ENCODE results near the gene ASB3.

The ASB3 gene

DNA sequence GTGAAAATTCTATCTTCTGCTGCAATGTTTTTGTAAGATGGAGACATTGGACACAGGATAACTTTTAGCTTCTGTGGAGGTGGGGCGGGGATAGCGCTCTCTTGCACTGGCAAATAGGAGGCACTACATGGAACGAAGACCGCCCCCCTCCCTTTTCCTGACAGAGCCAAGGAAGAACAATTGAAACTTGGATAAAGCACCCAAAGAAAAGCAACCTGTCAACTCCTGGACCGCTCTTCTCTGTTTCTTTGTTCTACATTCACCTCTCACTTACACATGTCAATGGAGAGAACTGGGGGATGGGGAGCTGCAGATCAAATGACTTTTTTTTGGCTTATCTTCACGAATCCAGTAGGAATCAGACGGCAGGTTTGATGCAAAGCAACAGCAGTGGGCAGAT is 145.5 kb downstream of the ASB3 start:
- no peak for DNase-seq

DNA sequence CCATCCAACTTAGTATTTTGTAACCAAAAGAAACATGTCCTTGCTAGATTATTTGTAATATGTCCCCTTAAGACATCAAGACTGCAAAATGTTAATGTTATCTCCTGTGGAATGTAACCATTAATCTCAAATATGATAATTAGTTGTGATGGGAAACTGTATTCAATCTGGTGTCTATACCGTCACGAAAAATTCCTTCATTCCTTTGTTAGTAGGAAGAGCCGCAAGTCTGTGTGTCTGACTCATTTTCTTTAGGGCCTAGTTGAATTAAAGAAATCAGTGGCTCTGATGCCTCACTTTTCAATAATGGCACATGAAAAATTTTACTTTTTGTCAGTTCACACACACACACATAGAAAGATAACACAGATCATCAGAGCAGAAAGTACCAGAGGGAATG is 146.3 kb downstream of the ASB3 start:
- DNase-seq, result no peak

DNA sequence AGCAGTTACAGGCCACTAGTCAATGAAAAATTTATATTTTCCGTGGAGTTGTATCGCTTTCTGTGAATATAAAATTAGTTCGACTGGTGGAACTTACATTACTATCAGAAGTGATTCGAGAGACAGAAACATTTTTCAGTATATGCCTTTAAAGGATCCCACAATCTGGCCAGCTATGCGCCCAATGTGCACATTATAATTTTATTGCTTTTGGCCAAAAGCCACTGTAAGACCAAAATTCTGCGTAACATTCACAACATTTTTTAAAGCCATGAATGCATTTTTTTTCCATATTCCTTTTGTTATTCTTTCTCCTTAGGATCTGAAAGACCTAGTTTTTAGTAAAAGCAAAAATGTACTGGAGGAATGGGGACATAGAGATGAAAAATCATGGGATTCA is 150.2 kb downstream of the ASB3 start:
- no peak for DNase-seq

DNA sequence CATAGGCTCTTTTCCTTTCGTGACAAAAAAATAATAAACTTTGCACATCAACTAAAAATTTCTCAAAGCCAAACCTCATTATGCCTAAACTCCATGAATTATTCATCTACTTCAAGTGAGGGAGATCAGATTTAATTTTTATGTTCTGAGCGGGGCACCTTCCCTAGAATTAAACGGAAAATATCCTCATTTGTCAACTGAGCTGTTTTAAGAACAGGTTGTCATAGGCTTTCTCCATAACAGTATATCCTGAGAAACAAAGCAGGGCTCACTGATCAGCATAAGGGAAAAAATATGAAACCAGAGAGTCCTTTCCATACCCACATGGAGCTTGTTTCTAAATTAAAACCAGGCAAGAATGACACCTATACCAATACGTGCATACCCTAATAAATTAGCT is 150.6 kb downstream of the ASB3 start:
- DNase-seq, result no peak

DNA sequence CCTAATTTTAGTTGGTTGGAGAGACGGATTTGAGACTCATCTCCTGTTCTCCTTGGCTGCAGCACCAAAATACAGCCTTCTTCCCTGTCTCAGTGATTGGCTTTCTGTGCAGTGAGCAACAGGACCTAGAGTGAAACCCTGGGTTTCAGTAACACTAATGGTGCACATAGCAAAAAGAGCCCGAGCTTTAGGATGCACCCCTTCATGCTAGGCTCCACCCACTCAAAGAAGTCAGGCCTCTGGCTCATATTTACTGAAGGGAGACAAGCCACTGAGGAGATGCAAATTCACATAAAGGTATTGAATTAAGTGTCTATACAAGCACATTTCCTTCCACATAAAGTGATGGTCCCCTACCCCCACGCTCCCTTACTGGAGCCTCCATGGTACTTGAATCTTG is 151.1 kb downstream of the ASB3 start:
- no peak for DNase-seq

DNA sequence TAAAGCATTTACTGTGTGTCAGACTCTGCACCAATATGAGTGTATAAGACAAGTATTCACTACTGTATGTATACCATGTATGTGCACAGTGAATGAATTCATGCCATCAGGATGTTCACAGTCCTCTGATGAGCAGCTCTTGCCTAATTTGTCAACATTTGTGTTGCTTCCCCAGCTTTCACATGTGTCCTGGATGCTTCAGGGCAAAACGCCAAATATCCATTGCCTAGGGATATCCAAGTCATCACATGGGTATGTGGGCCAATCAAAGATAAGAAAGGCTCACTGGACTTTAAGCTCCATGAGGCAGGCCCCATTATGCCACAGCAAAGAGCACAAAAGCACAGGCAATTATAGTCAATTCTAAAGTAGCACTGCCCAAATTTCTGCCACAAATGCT is 153.3 kb downstream of the ASB3 start:
- no peak for DNase-seq

DNA sequence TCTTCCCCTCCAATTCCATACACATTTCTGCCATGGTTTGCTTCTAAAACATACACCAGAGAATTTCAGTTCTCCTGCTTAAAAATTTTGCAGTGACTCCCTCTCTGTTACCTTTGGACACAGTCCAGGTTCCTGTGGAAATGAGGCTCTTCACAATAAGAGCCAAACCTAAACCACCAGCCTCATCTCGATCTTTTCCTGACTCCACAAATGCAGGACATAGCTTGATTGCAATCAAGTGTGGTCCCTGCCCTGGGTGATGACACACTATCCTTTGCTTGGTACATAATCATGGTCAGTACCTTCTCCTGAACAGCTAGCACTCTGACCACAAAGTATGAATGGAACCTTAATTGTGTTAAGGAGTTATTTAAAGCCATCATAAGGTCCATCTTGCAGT is 154.0 kb downstream of the ASB3 start:
- no peak for DNase-seq

DNA sequence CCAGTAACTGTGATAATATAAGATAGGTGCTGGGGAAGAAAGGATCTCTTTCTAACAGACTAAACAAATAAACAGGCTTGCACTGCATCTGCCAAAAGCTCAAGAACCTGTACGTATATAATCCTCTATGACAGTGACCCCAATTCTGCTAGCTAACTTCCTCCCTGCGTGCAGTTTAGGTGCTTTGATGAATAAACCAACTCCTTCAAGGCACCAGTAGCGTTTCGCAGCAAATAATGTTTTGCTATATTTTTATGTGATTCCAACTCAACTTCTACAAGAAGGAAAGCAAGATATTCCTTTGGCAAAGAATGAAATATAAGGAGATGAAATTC is 154.7 kb downstream of the ASB3 start:
- DNase-seq, result no peak

DNA sequence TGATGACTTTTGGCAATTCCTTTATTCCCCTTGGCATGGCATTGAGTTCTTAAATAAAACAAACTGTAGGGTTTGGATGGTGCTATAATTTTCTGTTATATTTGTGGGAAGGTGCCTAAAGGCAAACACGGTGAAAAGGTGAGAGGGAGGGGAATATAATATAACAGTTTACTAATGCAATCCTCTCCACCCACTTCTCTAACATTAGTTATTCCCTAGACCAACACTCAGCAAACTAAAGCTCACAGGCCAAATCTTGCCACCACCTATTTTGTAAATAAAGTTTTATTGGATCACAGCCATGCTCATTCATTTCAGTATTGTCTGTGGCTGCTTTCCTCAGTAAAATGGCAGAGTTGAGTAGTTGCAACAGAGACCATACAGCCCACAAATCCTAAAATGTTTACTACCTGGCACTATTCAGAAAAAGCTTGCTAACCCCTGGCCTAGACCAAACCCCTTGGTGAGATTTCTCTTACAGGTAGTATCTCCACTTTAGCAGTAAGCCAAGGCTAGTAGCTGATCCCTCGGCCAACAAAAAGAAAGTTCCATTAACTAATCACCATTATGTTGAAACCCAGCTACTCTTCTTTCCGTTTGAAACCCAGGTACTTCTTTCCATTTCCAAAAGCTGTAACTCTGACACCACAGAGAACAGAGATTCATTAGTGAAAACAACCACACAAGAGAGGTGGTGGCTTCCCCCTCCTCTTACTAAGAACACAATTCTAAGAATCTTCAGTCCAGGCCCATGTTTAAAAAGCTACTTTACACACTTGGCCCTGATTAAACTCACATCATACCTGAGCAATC is 155.2 kb downstream of the ASB3 start:
- DNase-seq, result no peak

DNA sequence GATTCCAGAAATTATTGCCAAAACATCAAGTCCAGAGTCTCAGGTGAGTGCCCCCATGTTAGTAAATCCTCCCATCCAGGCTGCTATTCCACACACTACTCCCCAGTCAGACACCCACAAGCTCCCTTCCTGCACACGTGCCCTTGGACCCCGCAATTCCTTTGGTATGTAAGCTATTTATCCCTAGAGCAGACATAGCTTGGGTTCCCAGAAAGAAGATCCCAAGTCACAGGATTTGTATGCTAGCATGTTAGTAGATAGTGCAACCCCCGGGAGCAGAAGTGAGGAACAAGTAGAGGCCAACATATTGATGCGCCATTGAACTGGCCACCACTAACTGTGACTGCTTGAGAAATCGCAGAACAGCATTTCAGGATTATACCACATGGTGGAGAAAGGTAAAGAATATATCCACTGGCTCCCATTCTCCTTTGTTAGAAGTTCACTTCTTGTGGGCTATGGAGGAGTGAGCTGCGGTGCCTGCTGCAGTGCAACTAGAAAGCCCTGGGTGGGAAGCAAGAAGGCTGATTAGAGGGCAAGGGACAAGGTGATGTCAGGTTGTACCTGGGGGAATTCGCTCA is 156.6 kb downstream of the ASB3 start:
- no peak for DNase-seq

DNA sequence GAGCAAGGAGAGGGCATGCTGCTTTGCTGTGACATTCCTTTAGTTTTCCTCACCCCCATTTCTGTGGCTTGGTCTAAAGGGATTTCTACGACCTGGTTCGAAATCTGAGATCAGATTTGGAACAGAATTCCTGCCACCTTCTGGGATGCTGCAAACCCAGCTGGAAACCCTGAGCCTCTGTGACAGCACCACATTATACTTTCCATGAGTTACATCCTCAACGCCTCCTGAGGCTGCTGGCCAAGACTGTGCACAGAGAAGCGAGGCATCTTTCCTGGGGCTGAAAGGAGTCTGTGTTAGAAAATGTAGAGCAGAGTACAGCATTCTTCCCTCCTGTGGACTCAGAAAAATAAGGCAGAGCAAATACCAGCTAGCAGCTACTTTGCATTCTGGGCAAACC is 157.3 kb downstream of the ASB3 start:
- no peak for DNase-seq

DNA sequence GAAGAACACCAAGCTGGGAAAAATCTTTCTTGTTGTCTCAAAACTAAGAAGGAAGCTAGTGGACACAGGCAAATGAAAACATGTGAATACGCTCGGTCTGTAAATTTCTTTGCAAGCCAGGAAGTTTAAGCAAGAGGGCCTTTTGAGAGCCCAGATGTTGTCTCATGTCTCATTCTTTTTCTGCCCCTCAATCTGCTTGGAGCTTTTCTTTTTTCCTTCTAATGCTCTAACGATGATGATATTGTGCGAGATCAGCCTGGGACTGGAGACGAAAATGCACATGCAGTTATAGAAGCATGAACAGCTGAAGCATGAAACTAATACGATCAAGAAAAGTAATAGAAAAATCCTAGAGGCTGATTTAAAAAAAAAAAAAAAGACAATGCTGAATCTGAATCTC is 157.8 kb downstream of the ASB3 start:
- no peak for DNase-seq

DNA sequence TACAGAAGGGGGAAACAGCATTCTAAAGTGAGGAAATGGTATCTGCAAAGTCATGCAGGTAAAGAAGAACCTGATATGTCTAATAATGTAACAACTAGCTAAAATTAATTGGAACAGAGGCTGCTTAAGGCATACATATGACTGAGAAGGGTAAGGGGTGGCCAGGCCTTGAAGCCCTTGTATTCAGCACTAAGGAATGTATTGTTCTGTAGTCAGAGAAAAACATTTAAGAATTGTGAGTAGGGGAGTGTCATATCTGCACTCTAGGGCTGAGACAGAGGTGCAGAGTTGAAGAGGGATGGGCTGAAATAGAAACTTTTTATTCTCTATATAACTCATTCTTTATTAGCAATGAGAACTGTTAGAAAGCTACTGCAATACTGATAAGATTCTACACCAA is 164.6 kb downstream of the ASB3 start:
- DNase-seq, result no peak

DNA sequence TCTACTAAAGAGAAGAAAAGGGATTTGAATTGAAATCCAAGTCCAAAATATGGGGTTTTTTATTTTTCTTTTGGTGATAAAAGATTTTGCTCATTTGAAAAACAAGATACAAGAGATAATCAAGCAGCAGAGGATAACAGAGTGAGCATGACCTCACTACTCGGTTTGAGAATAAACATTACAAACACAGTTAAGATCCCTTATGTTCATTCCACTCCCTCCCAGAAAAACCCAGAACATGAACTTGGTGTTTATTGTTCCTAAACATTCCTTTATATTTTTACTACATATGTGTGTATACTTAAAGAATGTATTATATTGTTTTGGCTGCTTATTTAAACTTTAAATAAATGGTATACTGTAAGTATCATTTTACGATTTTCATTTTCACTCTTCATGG is 165.8 kb downstream of the ASB3 start:
- no peak for DNase-seq

Data from activated CD4-positive, CD25-positive, alpha-beta regulatory T cell treated with anti-CD3 and anti-CD28 coated beads, Interleukin-2, amount 50 U/mL, for 72 hours (primary cell).